Suppressor macrophage treated with lipopolysaccharide for 1 hour (primary cell): ENCODE data around the gene MKI67.
"Not testable (repeated sequence)": the region's sequence is repeated elsewhere in the genome, so short reads cannot be mapped to it uniquely, and the experiment has no call there.

Experiments
- DNase-seq, 3 donors: peaks; one replicate each; pipeline ENCODE4 v3.0.0-alpha.2; 2020 to 2022

Gene MKI67

DNA sequence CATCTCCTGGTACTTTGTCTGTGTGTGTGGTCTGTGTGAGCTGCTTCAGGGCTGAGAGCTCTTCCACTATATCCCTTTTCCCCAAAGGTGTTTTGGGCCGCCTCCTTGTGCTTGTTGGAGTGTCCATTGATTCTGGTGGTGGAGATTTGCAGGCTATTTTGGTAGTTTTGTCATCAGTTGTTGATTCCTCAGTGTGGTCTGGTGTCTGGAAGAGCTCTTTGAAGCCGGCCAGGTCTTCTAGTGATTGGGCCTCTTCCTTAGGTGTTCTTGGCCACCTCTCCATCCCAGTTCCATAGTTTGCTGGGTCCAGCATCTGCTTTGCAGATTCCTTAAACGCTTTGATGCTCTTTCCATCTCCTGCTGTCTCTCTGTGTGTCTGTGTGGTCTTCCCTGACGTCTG lies 20.8 kb downstream of the MKI67 start:
- DNase-seq: no peak

DNA sequence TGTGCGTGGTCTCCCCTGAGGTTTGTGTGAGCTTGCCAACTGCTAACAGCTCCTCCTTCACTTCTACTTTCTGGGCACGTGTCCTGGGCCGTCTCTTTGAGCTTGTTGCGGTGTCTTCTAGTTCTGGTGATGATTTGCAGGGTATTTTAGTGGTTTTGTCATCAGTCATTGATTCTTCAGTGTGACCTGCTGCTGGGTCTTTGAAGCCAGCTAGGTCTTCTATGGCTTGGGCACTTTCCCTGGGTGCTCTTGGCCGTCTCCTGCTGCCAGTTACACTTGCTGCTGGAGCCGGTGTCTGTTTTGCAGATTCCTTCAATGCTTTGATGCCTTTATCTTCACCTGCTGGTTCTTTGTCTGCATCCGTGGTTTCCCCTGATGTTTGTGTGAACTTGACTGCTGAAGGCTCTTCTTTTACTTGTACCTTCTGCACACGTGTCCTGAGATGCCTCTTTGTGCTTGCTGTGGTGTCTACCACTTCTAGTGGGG lies 23.0 kb downstream of the MKI67 start:
- DNase-seq: no peak

DNA sequence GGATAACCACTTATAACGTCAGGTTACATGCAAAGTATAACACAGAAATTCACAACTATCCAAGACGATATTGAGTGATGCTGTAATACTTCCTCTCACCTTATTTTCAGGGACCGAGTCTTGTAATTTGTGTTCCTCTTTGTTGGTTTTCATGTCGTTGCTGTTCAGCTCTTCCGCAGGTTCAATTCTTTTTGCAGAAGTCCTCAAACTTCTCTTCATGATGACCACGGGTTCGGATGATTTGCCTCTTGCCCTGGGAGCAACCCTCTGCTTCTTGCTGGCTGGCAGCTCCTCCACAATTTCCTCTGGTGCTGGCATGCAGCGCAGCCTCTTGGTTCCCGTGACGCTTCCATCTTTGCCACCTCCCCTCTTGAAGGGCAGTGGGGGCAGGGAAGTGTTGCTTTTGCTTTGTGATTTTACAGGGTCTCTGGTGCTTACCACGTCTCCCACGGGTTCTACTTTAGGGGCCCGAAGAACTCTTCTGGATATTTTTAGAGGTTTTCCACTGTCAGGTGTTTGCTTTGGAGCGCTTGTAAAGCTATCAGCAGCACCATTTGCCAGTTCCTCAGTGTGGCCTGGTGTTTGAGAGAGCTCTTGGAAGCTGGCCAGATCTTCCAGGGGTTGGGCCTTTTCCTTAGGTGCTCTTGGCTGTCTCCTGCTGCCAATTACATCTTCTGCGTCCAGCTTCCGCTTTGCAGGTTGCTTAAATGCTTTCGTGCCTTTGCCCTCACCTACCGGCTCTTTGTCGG lies 23.6 kb downstream of the MKI67 start:
- no peak for DNase-seq

DNA sequence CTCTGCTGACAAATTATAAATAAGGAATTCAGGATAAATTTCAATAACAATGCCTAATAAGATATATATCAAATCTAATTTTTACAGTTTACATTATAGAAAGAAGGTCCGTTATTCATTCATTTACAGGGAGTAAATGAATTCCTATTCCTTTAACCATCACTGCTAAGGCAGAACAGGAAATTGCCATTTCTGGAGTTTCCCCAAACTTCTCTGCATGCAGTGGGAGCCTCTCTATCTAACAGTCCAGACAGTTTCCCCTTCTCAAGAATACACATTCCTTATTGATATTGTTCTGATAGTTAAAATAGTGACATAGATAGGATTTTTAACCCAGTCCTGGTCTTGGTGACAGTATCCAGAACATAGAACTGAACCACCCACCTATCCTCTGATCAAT lies 24.3 kb downstream of the MKI67 start:
- DNase-seq: peak; percentile 63 to 73 (median 70)

DNA sequence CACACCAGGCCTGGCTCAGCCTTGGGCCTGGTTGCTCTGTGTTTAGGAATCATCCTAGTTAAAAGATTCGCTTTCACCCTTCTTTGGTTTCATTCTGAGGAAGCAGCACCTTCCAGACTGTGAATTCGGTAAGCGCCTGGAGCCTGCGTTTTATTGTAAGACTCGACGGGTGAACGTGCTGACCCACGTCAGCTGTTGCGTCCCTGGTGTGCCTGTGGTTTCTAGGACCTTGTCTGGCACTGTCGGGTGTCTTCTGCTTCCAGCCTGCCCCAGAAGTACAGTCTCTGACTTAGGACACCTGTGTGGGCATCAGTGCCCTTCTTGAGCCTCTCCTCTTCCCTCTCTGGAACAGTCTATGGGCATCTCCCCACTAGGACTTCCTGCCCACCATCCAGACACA lies 26.3 kb downstream of the MKI67 start:
- DNase-seq: no peak

DNA sequence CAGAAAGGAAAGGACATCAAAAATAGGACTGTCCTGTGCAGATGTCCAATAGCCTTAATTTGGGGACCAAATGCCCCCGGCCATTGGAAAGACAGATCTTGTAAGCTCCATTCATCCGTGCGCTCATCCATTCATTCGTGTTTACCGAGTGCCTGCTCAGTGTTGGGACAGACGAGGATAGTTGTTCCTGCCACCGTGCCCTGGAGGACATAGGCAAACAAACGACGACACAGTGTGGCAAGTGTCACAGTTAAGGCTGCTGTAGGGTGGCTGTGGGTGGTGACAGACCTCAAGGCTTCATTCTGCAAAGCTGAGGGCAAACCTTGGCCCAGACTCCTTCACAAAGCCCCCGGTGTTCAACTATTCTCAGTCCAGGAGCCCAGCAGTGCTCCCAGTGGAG lies 27.6 kb downstream of the MKI67 start:
- DNase-seq: no peak

DNA sequence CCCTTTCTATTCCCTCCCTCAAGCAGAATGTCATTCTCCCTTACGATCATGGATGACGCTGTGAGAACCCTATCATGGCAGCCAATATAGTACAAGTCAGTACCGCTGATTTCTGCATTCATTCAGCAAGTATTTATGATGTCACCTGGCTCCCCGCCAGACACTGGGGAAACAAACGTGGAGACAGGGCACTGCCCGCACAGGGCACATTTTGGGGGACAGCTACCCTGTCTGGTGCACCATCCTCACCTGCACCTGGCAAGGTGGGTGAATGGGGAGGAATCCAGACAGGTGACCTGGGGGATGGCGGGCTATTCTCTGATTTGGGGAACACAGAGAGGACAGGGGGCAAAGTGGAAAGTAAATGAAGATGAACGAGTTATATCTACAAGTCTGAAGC lies 28.4 kb downstream of the MKI67 start:
- no peak for DNase-seq

DNA sequence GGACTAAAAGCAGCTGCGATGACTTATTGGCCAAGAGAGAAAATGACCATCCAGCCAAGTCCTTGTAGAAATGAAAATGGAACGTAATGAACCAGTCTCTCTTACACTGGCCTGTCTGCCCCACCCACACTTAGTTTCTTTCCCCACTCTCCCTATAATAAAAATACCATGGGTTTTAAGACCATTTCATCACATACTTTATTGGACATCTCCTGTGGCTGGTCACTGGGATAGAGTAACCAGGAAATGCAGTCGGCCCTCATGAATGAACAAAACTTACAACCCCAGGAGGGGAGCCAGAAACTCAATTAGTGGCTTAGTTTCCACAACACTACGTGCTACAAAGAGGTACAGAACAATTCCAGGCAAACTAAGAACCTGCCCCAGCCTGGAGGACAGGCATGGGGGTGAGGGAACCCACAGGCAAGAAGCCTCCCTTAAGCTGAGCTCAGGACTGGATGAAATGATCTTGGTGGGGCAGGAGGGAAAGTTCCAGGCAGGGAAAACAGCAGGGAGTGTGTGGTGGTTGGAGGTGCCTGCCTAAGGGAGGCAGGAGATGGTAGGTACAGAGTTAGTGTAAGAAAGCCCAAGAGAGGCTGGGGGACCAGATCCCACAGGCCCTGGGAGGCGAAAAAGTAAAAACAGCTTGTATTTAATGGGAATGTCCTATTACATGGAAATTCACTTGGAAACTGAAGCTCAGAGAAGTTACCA lies 29.6 kb downstream of the MKI67 start:
- no peak for DNase-seq

DNA sequence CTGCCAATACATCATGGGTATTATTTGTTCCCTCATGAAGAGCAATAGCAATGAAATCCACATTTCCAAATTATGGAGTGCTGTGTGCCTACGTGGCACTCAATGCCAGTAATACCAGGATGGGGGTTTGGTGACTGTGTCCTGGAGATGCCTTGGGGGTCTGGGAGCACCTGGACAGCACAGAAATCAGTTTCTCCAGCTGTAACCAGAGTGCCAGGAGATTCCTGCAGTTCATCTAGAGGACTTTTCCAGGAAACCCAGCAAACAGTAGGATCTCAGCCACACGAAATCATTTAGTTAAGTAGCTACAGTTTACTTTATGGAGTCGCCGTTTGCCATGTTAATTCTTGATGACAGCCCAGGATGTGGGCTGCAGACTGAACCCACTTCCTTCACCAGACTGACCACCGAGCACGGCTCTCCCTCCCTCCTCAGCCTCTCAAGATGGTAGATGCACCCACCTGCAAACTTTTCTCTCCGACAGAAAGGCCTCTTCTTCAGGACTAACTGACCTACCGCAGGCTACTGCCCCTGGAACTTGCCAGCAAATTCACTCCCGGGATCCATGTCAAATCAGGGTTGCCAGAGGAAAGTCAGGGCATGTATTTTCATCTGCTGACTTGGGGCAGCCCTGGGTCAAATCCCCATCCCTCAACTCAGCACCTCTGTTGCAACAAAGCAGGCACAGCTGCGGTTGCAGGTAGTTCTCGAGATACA lies 30.3 kb downstream of the MKI67 start:
- DNase-seq: no peak

DNA sequence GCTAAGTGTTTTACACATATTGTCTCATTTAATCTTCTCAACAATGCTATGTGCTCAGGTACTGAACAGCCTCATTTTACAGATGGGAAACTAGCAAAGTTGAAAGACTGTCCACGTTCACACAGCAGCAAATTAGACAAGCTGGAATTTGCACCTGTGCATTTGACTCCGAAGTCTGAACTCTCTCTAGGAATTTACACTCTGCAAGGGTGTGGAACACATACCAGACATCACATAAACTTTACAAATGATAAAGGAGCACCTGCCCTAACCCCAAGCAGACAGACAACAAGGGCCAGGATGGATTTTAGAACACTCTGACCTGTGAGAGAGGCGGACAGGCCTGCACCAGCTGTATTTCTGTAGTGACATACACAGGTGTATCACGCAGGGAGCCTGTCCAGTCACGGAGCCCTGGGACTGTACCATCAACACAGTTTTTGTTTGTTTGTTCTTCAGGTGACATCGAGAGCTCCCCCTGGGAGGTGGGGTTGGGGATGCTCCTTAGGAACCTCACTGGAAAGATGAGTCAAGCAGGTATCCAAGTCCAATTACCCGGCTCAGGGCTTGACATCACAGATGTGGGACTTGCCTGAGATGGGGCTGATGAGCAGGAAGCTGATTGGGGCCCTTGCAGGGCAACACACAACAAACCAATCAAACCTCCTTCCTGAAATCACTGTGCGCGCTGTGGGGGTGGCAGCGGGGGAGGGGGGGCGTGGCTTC lies 31.0 kb downstream of the MKI67 start:
- peak in 2 of 3 donors; percentile 45 to 50 for DNase-seq

DNA sequence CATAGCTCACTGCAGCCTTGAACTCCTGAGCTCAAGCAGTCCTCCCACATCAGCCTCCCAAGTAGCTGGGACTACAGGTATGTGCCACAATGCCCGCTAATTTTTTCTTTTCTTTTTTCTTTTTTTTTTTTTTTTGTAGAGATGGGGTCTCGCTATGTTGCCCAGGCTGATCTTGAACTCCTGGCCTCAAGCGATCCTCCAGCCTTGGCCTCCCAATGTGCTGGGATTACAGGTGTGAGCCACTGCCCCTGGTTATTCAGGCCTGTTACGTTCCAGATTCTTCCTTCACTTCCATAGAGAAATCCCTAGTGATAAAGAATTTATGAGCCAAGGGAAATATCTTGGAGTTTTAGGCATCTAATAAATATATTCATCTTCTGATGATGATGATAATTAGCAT lies 31.6 kb downstream of the MKI67 start:
- DNase-seq: not testable (repeated sequence)

DNA sequence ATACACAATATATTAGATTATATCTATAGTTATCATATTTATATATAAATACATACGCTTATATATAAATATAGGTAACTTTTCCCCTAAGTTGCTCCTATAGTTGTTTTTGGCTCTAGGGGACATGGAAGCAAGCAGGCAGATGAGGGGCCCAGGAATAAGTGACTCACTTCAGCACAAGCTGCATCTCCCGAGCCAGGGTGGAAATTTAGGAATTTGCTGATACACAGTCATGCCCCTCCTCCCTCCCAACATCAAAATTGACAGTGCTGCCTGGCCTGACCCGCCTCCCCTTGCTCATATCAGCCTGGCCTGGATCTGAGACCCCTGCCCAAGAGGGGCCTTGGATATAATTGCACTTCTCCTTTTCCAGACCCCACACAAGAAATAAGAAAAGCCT lies 33.8 kb downstream of the MKI67 start:
- no peak for DNase-seq

DNA sequence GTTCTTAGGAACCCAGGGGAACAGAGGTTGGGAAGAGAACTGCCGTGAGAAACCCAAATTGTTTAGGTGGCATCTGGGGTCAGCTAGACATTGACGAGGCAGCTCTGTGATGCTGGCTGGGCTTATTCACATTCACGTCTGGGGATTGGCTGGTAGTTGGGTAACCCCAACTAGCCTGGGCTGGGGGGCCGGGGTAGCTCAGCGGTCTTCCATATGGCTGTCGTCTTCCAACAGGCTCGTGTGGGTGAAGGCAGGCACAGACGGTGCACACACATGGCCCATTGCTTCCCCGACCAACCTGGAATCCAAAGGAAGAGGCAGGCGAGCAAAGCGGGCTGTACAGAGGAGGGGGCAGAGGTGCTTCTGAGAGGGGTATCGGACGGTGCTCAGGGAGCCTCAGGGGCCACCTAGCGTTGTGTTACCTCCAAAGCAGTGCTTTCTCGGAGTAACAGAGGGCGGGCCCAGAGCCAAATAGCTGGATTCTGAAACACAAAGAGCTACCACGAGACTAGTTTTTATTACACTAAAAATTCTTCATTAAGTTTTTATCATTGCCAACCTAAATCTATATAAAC lies 34.5 kb downstream of the MKI67 start:
- DNase-seq: no peak

DNA sequence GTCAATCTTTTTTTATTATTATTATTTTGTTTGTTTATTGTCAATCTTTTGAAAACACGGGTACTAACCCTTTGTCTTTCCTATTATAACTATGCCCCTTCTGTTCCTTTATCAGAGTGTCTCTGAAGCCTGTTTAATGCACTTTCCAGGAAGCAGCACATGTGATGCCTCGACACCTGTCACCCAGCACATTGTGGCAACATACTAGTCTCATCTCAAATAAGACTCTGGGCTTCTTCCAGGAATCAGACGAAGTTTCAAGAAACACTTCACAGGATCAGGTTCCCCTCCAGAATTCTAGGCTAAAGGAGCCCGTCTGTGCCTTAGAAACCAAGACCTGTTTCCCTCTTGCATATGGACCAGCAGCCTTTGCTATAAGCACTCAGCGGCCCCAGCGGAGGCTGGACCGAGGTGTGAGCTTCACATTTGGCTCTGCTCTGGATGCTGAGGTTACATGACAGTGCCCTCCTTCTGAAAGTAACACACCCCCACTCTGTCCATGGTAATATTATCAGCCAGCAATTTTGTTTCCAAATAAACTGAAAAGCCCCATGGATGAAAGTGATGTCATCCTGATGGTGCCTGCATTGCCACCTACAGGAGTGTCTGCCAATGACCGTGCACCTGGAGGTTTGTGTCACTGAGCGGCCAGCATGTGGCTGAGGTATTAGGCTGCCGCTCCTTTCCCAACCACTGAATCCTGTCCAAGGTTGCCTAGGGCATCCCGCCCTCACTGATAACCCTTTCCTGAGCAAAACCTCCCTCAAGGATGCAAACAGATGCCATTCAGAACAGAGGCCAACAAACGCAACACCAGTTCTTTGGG lies 38.1 kb downstream of the MKI67 start:
- no peak for DNase-seq

DNA sequence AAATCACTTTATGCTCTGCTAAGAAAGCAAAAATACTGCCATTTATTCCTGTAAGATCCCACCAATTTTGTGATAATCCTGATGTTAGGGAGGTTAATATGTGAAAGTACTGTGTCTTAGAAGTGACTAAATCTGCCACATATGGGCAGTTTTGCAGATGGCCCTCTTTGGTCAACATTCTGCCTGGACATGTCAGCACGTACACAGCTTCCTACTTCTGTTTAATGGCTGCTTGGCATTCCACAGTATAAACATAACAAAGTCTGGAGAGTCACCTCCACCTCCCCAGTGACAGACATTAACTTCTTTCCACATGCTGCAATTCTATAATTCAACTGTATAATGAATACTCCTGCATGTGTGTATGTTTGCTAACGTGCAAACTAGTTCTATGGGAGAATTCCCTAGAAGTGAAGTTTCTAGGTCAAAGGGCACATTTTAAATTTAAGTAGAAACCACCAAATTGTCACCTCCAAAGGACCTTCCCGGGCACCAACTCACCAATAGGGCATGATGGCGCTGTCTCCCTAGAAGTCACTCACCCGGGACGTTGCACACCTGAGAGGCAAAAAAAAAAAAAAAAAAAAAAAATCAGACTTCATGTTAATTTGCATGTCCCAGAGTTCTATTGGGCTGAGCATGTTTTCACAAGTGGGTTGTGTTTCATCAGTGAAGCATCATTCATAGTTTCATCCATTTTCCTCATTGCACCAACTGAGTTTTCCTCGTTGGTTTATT lies 38.9 kb downstream of the MKI67 start:
- DNase-seq: no peak

DNA sequence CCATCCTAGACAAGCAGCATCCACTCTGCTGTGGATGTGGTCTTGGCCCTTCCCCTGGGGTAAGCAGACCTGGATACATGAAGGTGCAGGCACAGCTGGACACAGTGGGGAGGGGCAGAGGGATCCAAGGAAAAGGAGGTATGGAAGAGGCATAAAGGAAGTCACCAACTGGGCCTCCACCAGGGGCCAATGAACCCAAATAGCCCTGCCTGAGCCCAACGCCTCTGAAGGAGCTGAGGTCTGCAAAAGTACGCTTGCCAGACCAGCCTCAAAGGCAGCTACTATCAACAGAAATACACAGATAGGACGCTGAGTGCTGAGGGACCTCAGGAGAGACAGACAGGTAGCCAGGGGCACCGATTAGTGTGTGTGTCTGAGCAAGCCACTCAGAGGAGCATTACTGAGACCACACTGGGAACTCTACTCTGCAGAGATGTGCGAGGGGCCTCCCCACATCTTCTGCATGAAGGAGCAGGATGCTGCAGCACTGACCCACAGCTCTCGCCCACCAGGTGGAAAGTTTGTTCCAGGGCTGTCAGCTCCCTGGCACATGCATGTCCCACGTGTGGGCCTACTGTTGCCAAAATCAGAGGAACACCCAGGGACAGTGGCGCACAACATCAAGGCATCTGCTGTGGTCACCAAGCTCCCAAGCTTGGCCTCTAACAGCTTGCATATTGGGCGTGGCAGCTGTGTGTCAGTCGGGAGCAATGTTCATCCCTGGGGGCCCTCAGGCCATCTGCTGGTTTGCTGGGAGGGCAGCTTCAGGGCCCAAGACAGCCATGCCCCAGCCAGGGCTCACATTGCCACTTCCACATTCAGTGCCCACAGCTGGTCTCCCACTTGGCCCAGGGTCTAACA lies 40.0 kb downstream of the MKI67 start:
- DNase-seq: no peak

DNA sequence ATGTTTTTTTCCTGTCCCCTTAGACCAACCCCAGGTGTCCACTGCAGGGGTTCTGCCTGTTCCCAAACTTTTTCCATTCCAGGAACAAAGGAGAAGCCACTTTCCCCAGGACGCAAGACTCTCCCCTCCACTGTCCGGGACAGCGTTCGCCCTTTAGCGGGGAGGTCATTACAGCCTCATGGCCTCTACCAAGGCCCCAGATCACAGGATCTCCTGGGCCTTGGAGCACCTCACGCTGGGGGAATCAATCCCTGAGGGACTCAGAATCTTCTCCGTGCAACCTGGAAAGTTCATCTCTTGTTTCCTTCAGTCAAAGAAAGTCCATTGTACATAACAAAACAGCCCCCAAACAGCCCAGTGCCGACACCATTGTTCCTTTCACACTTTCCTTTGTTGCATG lies 41.2 kb downstream of the MKI67 start:
- no peak for DNase-seq

DNA sequence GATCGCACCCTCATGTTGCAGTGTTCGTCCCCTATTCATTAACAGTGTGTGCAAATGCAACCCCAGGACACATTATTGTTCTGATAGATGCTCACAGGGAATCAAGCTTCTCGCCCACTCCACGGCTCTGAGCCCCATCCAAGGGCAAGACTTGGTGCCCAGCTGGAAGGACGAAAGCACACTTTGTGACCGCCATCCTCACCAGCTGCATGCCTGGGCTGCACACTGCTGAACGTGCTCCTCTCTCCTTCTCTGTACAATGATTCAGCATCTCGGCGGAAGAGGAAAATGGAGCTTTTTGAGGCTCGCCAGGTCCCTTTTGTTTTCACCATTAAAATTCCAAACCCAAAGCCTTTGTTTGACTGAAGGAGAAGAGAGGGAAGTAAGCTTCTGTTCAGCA lies 41.9 kb downstream of the MKI67 start:
- DNase-seq: no peak

DNA sequence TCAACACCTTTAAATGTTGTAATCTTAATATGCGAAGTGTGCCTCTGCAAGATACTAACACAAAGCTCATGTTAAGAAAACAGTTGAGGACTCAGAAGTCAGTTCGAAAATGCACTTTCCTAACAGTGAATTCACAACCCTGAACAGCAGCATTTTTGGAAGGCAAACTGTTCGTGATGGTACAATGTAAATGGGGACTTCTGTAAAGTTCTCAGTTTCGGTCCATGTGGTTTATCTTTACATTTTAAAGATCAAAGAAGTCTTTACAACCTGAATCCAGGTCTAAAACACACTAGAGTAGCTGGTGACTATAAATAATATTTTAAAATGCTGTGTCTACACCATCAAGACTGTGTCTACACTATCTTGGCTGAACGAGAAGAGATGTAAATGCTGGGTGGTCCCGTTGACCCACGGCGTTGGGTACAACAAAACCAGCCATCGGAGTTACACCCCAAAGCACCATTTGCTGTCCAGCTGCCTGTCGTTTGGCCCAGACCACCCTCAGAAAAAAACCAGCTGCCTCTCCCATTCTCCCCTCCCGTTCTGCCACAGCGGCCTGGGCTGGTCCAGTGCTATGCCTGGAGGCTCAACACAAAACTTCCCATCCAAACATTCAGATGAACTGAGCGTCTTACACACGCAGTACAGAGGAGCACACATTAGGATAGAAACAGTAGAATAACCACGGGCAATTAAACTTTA lies 42.9 kb downstream of the MKI67 start:
- DNase-seq: no peak
